ENCODE results near the gene INPP5B.
"Not testable (repeated sequence)": the region's sequence is repeated elsewhere in the genome, so short reads cannot be mapped to it uniquely, and the experiment has no call there.

The INPP5B gene

DNA sequence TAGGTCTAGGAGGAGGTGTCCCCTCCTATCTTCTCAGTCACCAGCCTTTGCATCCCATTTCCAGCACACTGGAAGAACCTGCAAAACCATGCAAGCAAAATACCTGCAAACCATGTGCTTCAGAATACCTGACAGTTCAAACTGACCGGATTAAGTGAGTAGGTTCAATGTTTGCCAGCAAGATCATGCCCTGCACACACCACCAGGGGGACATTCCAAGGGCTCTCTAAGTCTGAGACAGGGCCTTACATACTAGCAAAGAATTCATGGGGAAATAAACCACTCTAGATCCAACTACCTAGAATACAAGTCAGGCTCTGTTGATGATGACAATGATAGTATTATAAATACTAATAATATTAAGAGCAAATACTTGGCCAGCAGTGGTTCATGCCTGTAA, 27.6 kb downstream of the INPP5B start:
- H4K91ac ChIP-seq (ENCODE audit: low read depth, low read length) = no peak overlapping the region
- no peak overlapping the region for H2BK120ac ChIP-seq (ENCODE audit: insufficient read depth, low read length, poor library complexity)
- no peak overlapping the region for H3K4ac ChIP-seq (ENCODE audit: low read depth, low read length)
- no peaks in the 10 kb centered on the region for H3K27me3 ChIP-seq (ENCODE audit: insufficient read depth, low read length)
- no peak overlapping the region for H4K12ac ChIP-seq (ENCODE audit: low read depth, low read length)
- peak; percentile 49 to 58 for DNase-seq
- H2AK5ac ChIP-seq (ENCODE audit: low read length) = no peak overlapping the region
- H3K23ac ChIP-seq (ENCODE audit: low read length) = no peak overlapping the region
- no peaks in the 10 kb centered on the region for H3K4me1 ChIP-seq (ENCODE audit: control insufficient read depth in 1 of 2, insufficient read depth in 2 of 2, low read length in 2 of 2)
- no peak overlapping the region for H2BK12ac ChIP-seq (ENCODE audit: low read length)
- peaks cover 2 to 3% of the 10 kb centered on the region in 2 experiments for H3K36me3 ChIP-seq (ENCODE audit: control insufficient read depth in 1 of 2, insufficient read depth in 2 of 2, low read length in 2 of 2)
- no peak overlapping the region for H4K8ac ChIP-seq (ENCODE audit: low read depth, low read length)
- no peak overlapping the region for H3K4me3 ChIP-seq (ENCODE audit: low read depth, low read length)
- H2BK5ac ChIP-seq (ENCODE audit: low read depth, low read length, poor library complexity) = no peak overlapping the region
- no peaks in the 10 kb centered on the region for H3K9me3 ChIP-seq (ENCODE audit: insufficient read depth, low read depth, low read length)
- H3K9ac ChIP-seq (ENCODE audit: low read length) = no peak overlapping the region
- H3K18ac ChIP-seq (ENCODE audit: low read length) = no peak overlapping the region
- H3K27ac ChIP-seq (ENCODE audit: low read depth, low read length) = no peak overlapping the region
- no peaks in the 10 kb centered on the region for H3K79me1 ChIP-seq (ENCODE audit: low read length)
- no peak overlapping the region for H3K4me2 ChIP-seq (ENCODE audit: low read length)
- H2AFZ ChIP-seq (ENCODE audit: insufficient read depth, low read length, poor library complexity) = no peak overlapping the region
- no peak overlapping the region for H3K14ac ChIP-seq (ENCODE audit: low read length)
- WGBS (ENCODE audit: extremely low coverage, insufficient coverage, insufficient read length) = no CpG with 5 or more reads among the region's 1 CpG
- H3K79me2 ChIP-seq (ENCODE audit: control insufficient read depth, insufficient read depth, low read length, poor library complexity) = no peaks in the 10 kb centered on the region

DNA sequence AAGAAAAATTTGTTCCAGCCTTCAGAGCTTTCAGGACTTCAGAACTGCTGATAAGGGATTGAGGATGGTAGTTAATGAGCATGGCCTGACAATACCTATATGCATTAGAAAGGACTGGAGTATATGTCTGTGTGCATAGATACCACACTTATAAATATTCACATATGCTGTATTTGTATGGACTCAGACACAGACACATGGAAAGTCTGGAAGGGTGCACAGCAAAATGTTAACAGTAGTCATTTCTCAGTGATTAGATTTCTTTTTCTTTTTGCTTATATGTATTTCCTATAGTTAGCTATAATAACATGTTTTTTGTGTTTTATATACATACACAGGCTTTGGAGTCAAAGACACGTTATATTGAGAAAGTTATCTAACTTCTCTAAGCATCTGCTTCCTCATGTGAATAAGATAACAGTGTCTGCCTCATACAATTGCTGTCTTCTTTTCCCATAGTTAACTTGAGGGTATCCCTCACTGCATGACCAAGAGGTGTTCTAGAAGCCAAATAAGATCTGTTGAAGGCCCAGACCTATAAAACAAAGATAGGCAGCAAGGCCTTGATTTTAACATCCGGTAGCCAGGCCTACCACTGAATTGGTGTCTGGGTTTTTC, 31.3 kb downstream of the INPP5B start:
- Histone ChIP-seq H3K27ac (ENCODE audit: low read depth, low read length) (no peak overlapping the region), H2BK12ac (ENCODE audit: low read length) (no peak overlapping the region), H3K4me1 (ENCODE audit: control insufficient read depth in 1 of 2, insufficient read depth in 2 of 2, low read length in 2 of 2) (no peaks in the 10 kb centered on the region), H3K9me3 (ENCODE audit: insufficient read depth, low read depth, low read length) (peaks cover 1% of the 10 kb centered on the region), H3K79me1 (ENCODE audit: low read length) (no peaks in the 10 kb centered on the region), H4K8ac (ENCODE audit: low read depth, low read length) (no peak overlapping the region), H3K4ac (ENCODE audit: low read depth, low read length) (no peak overlapping the region), H4K12ac (ENCODE audit: low read depth, low read length) (no peak overlapping the region), H3K79me2 (ENCODE audit: control insufficient read depth, insufficient read depth, low read length, poor library complexity) (no peaks in the 10 kb centered on the region), H3K4me2 (ENCODE audit: low read length) (no peak overlapping the region), H2AFZ (ENCODE audit: insufficient read depth, low read length, poor library complexity) (no peak overlapping the region), H3K4me3 (ENCODE audit: low read depth, low read length) (no peak overlapping the region), H3K23ac (ENCODE audit: low read length) (no peak overlapping the region), H3K27me3 (ENCODE audit: insufficient read depth, low read length) (no peaks in the 10 kb centered on the region), H3K14ac (ENCODE audit: low read length) (no peak overlapping the region), H4K91ac (ENCODE audit: low read depth, low read length) (no peak overlapping the region), H3K9ac (ENCODE audit: low read length) (no peak overlapping the region), H2BK5ac (ENCODE audit: low read depth, low read length, poor library complexity) (no peak overlapping the region), H2BK120ac (ENCODE audit: insufficient read depth, low read length, poor library complexity) (no peak overlapping the region), H2AK5ac (ENCODE audit: low read length) (no peak overlapping the region), H3K18ac (ENCODE audit: low read length) (no peak overlapping the region), H3K36me3 (ENCODE audit: control insufficient read depth in 1 of 2, insufficient read depth in 2 of 2, low read length in 2 of 2) (peaks cover 0 to 2% of the 10 kb centered on the region in 2 experiments)
- DNase-seq = no peak
- no CpG with 5 or more reads among the region's 2 CpGs for WGBS (ENCODE audit: extremely low coverage, insufficient coverage, insufficient read length)

DNA sequence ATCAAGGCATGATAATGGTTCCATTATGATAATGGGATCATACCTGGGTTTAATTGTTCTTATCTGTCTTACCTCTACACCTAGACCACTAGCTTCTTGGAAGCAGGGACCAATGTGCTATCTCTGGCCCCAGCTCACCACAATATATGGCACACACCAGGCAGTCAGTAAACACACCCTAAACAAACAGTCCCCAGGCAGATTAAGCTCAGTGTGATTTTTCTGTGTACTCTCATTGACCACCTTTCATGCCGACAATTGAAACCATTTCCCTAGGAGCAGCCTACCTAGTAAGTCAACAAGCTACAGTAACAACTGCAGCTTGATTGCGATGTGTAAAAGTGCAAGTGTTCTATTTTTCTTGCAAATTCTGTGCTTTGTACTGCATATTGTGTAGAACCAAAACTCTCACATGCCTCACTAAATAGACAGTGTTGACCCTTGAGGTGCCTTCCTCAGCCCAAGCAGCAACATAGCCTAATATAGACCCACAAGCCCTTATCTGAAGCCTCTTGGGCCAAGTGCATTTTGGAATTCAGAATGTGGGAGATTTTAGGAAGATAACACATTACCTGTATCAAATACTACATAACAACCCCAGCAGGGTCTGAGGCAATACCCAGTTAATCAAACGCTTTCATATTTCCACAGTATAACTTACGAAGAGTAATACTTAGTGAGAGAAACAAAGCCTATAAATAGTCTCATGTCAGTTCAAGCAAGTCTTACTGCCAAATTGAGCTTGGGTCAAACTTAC, 32.0 kb downstream of the INPP5B start:
- no peak overlapping the region for H2BK120ac ChIP-seq (ENCODE audit: insufficient read depth, low read length, poor library complexity)
- H3K4me1 ChIP-seq (ENCODE audit: control insufficient read depth in 1 of 2, insufficient read depth in 2 of 2, low read length in 2 of 2) = no peaks in the 10 kb centered on the region

DNA sequence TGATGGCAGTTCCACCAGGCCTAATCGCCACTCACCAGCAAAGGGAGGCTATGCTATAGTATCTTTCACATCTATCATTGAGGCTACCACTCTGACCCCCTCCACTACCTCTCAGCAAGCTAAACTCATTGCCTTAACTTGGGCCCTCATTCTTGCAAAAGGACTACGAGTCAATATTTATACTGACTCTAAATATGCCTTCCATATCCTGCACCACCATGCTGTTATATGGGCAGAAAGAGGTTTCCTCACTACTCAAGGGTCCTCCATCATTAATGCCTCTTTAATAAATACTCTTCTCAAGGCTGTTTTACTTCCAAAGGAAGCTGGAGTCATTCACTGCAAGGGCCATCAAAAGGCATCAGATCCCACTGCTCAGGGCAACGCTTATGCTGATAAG, 35.4 kb downstream of the INPP5B start:
- H3K27ac ChIP-seq (ENCODE audit: low read depth, low read length); H3K18ac ChIP-seq (ENCODE audit: low read length); H3K14ac ChIP-seq (ENCODE audit: low read length); H3K9me3 ChIP-seq (ENCODE audit: insufficient read depth, low read depth, low read length); H4K91ac ChIP-seq (ENCODE audit: low read depth, low read length); DNase-seq; H2BK12ac ChIP-seq (ENCODE audit: low read length); H3K4me2 ChIP-seq (ENCODE audit: low read length); H3K27me3 ChIP-seq (ENCODE audit: insufficient read depth, low read length); H4K8ac ChIP-seq (ENCODE audit: low read depth, low read length); H3K23ac ChIP-seq (ENCODE audit: low read length); H2AK5ac ChIP-seq (ENCODE audit: low read length); H3K4me3 ChIP-seq (ENCODE audit: low read depth, low read length); H2AFZ ChIP-seq (ENCODE audit: insufficient read depth, low read length, poor library complexity); H3K79me1 ChIP-seq (ENCODE audit: low read length); H3K36me3 ChIP-seq (ENCODE audit: control insufficient read depth in 1 of 2, insufficient read depth in 2 of 2, low read length in 2 of 2); H2BK5ac ChIP-seq (ENCODE audit: low read depth, low read length, poor library complexity); H3K79me2 ChIP-seq (ENCODE audit: control insufficient read depth, insufficient read depth, low read length, poor library complexity); H4K12ac ChIP-seq (ENCODE audit: low read depth, low read length); H3K4me1 ChIP-seq (ENCODE audit: control insufficient read depth in 1 of 2, insufficient read depth in 2 of 2, low read length in 2 of 2); H3K9ac ChIP-seq (ENCODE audit: low read length); H3K4ac ChIP-seq (ENCODE audit: low read depth, low read length); H2BK120ac ChIP-seq (ENCODE audit: insufficient read depth, low read length, poor library complexity): not testable (repeated sequence)
- no CpG with 5 or more reads among the region's 3 CpGs for WGBS (ENCODE audit: extremely low coverage, insufficient coverage, insufficient read length)

More for the DNA sequence above, 32.0 kb downstream of the INPP5B start:
- Histone ChIP-seq H3K27me3 (ENCODE audit: insufficient read depth, low read length) (no peaks in the 10 kb centered on the region), H3K4me3 (ENCODE audit: low read depth, low read length) (no peak overlapping the region), H4K8ac (ENCODE audit: low read depth, low read length) (no peak overlapping the region), H3K27ac (ENCODE audit: low read depth, low read length) (no peak overlapping the region), H3K36me3 (ENCODE audit: control insufficient read depth in 1 of 2, insufficient read depth in 2 of 2, low read length in 2 of 2) (peaks cover 0 to 2% of the 10 kb centered on the region in 2 experiments), H2BK12ac (ENCODE audit: low read length) (no peak overlapping the region), H2AFZ (ENCODE audit: insufficient read depth, low read length, poor library complexity) (no peak overlapping the region), H3K9me3 (ENCODE audit: insufficient read depth, low read depth, low read length) (peaks cover 1% of the 10 kb centered on the region), H3K4ac (ENCODE audit: low read depth, low read length) (no peak overlapping the region), H3K18ac (ENCODE audit: low read length) (no peak overlapping the region), H3K9ac (ENCODE audit: low read length) (no peak overlapping the region), H3K23ac (ENCODE audit: low read length) (no peak overlapping the region), H4K12ac (ENCODE audit: low read depth, low read length) (no peak overlapping the region), H2BK5ac (ENCODE audit: low read depth, low read length, poor library complexity) (no peak overlapping the region), H4K91ac (ENCODE audit: low read depth, low read length) (no peak overlapping the region), H3K14ac (ENCODE audit: low read length) (no peak overlapping the region), H2AK5ac (ENCODE audit: low read length) (no peak overlapping the region), H3K79me1 (ENCODE audit: low read length) (no peaks in the 10 kb centered on the region), H3K4me2 (ENCODE audit: low read length) (no peak overlapping the region), H3K79me2 (ENCODE audit: control insufficient read depth, insufficient read depth, low read length, poor library complexity) (no peaks in the 10 kb centered on the region)
- DNase-seq = peak in 1 of 2 donors; percentile 54
- WGBS (ENCODE audit: extremely low coverage, insufficient coverage, insufficient read length) = no CpG with 5 or more reads among the region's 4 CpGs

All from trophoblast cell (in vitro differentiated cells and primary cell).